Superior temporal gyrus (tissue), 1 donor: ENCODE results near the gene ITGB3.

Source experiments
- DNase-seq: peaks from one replicate; pipeline ENCODE4 v3.0.0-alpha.2; 2016; ENCODE audit errors: extremely low spot score

Gene ITGB3

GRCh38 chr17:47298712-47299111, 45.1 kb downstream of the ITGB3 start:
- no peak for DNase-seq

GRCh38 chr17:47299239-47299910, 45.7 kb downstream of the ITGB3 start:
- no peak for DNase-seq

GRCh38 chr17:47300718-47301117, 47.1 kb downstream of the ITGB3 start:
- no peak for DNase-seq

- no peak for DNase-seq
These were observed 47.5 kb downstream of the ITGB3 start for GRCh38 chr17:47301161-47301560.

GRCh38 chr17:47301831-47302230, 48.2 kb downstream of the ITGB3 start:
- DNase-seq: no peak

- DNase-seq: no peak
These were observed 50.6 kb downstream of the ITGB3 start for GRCh38 chr17:47304186-47304585.

- no peak for DNase-seq
These were observed 51.8 kb downstream of the ITGB3 start for GRCh38 chr17:47305302-47305923.

- no peak for DNase-seq
These were observed 56.6 kb downstream of the ITGB3 start for GRCh38 chr17:47310186-47310733.

- DNase-seq: no peak
These were observed 57.8 kb downstream of the ITGB3 start for GRCh38 chr17:47311420-47311819.

GRCh38 chr17:47315451-47316266, 62.0 kb downstream of the ITGB3 start:
- peak; percentile 92 for DNase-seq

- DNase-seq: no peak
These were observed 62.7 kb downstream of the ITGB3 start for GRCh38 chr17:47316311-47316710.

GRCh38 chr17:47317119-47317518, 63.5 kb downstream of the ITGB3 start:
- no peak for DNase-seq

- DNase-seq: no peak
These were observed 64.7 kb downstream of the ITGB3 start for GRCh38 chr17:47318197-47318918.

GRCh38 chr17:47320879-47321502, 67.4 kb downstream of the ITGB3 start:
- no peak for DNase-seq

GRCh38 chr17:47323382-47324223, 70.0 kb downstream of the ITGB3 start, which contains the start of gene EFCAB13:
Gene EFCAB13, plus strand, starts transcription at chr17:47323955. Its CDS starts 4,399 bp downstream, at chr17:47328354.
- peak; percentile 13 for DNase-seq

- peak; percentile 16 for DNase-seq
These were observed 70.8 kb downstream of the ITGB3 start for GRCh38 chr17:47324224-47325020.

GRCh38 chr17:47325176-47325575, 71.5 kb downstream of the ITGB3 start:
- no peak for DNase-seq

- DNase-seq: no peak
These were observed 76.9 kb downstream of the ITGB3 start for GRCh38 chr17:47330548-47330947.

GRCh38 chr17:47332287-47332686, 78.7 kb downstream of the ITGB3 start:
- no peak for DNase-seq
